ENCODE measurements around the gene RELA. TPM values are rescaled to one million over a fixed set of nuclear protein-coding genes. Genes with fewer than 3 reads are reported as not detected.

Gene RELA
- total and polyA plus RNA-seq, 8 donors: 51.3 to 70.6 (median 58.8) TPM

GRCh38 chr11:65660038-65660437 is 2.7 kb downstream of the RELA start:
- H3K4me3 ChIP-seq: no peak overlapping the region
- no peaks in the 10 kb centered on the region for H3K27me3 ChIP-seq
- no peaks in the 10 kb centered on the region for H3K9me3 ChIP-seq
- intact Hi-C loops (cut with DNase I): no loop called here
- ATAC-seq: no peak
- no peak for DNase-seq
- H3K4me1 ChIP-seq: peaks cover 11 to 61% of the 10 kb centered on the region in 2 donors
- no peak for TF ChIP-seq CTCF (IDR thresholded peaks at IDR 0.05)
- no peak overlapping the region for H3K27ac ChIP-seq
- H3K36me3 ChIP-seq: peaks cover 0 to 66% of the 10 kb centered on the region in 2 donors

- Histone ChIP-seq H3K4me1 (peaks cover 22 to 62% of the 10 kb centered on the region in 2 donors), H3K4me3 (no peak overlapping the region), H3K9me3 (no peaks in the 10 kb centered on the region), H3K36me3 (peaks cover 0 to 82% of the 10 kb centered on the region in 2 donors), H3K27me3 (no peaks in the 10 kb centered on the region), H3K27ac (no peak overlapping the region)
- ATAC-seq: no peak
- TF ChIP-seq CTCF (IDR thresholded peaks at IDR 0.05): no peak
- intact Hi-C loops (cut with DNase I): no loop called here
- DNase-seq: no peak
These were observed 4.3 kb downstream of the RELA start for GRCh38 chr11:65658174-65659021.

- H3K27me3 ChIP-seq: no peaks in the 10 kb centered on the region
- H3K27ac ChIP-seq: no peak overlapping the region
- TF ChIP-seq CTCF (IDR thresholded peaks at IDR 0.05): no peak
- H3K36me3 ChIP-seq: peaks cover 0 to 82% of the 10 kb centered on the region in 2 donors
- H3K4me1 ChIP-seq: peaks cover 27 to 68% of the 10 kb centered on the region in 2 donors
- intact Hi-C loops (cut with DNase I): no loop called here
- ATAC-seq: no peak
- H3K4me3 ChIP-seq: no peak overlapping the region
- DNase-seq: no peak
- H3K9me3 ChIP-seq: no peaks in the 10 kb centered on the region
These were observed 5.3 kb downstream of the RELA start for GRCh38 chr11:65657426-65657825.

GRCh38 chr11:65655570-65656332 is 7.0 kb downstream of the RELA start:
- Histone ChIP-seq H3K36me3 (peaks cover 0 to 80% of the 10 kb centered on the region in 2 donors), H3K9me3 (no peaks in the 10 kb centered on the region), H3K4me1 (peaks cover 32 to 69% of the 10 kb centered on the region in 2 donors), H3K4me3 (no peak overlapping the region), H3K27me3 (no peaks in the 10 kb centered on the region), H3K27ac (no peak overlapping the region)
- no peak for TF ChIP-seq CTCF (IDR thresholded peaks at IDR 0.05)
- intact Hi-C loops (cut with DNase I): no loop called here
- ATAC-seq (no peak), DNase-seq (no peak)

Measured in left lung (tissue), 10 donors.